ENCODE measurements around the gene MTIF3. TPM values are rescaled to one million over a fixed set of nuclear protein-coding genes. Genes with fewer than 3 reads are reported as not detected.

The MTIF3 gene
- total RNA-seq, 1 experiment from 2014 or later: 31.6 TPM

DNA sequence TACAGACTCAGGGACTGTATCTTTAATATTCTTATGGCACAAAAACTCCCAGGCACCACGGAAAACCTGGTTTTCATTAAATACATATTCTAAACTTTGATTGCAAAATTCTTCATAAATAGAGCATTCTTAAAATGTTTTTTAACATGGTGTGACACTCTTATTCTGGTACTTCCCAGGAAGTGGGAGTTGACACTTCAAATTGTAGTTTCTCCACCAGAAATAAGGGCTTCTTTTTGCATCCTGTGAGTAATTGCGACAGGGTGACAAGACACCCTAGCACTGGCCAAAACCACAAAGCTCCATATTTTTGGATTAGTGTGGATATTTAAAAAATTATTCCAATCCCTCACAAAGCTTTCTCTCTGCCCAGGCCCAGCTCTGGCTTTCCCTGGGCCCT is 43.6 kb upstream of the MTIF3 start:
- no peaks in the 10 kb centered on the region for H3K79me1 ChIP-seq (ENCODE audit: insufficient read depth, low read depth, low read length, poor library complexity, severe bottlenecking)
- no peak overlapping the region for H3K27ac ChIP-seq (ENCODE audit: insufficient read length, low read depth, low read length)
- H2BK120ac ChIP-seq (ENCODE audit: low read depth, low read length, poor library complexity, severe bottlenecking): no peak overlapping the region
- H3K18ac ChIP-seq (ENCODE audit: insufficient read length, low read depth, low read length): no peak overlapping the region
- H4K8ac ChIP-seq (replicated peaks; ENCODE audit: insufficient read length, low read depth, low read length): no peak overlapping the region
- no CpG with 5 or more reads among the region's 2 CpGs for WGBS (ENCODE audit: extremely low coverage, insufficient read length, low lambda C conversion rate)
- H3K4ac ChIP-seq (ENCODE audit: low read depth, low read length): no peak overlapping the region
- no peak overlapping the region for H3K4me3 Mint-ChIP-seq
- H3K9ac ChIP-seq (ENCODE audit: extremely low read depth, insufficient read length, low read length): no peak overlapping the region
- H3K23ac ChIP-seq (ENCODE audit: insufficient read length, low read depth, low read length): no peak overlapping the region
- H3K4me1 ChIP-seq (ENCODE audit: insufficient read depth, low read length): peaks cover 6% of the 10 kb centered on the region; the same call in 1 of the 2 replicates
- no peak overlapping the region for H3K27ac Mint-ChIP-seq
- no peaks in the 10 kb centered on the region for H4K20me1 ChIP-seq (ENCODE audit: control insufficient read depth, insufficient read depth, insufficient read length)
- no peak overlapping the region for H2BK15ac ChIP-seq (ENCODE audit: low read depth, low read length)
- no peaks in the 10 kb centered on the region for H3K9me3 ChIP-seq (ENCODE audit: control insufficient read depth, low read depth, low read length)
- no peak overlapping the region for H2BK12ac ChIP-seq (ENCODE audit: insufficient read length, low read depth, low read length)
- no peaks in the 10 kb centered on the region for H3K36me3 Mint-ChIP-seq (ENCODE audit: insufficient read depth in 1 of 3, low read depth in 3 of 3)
- no peak overlapping the region for H2AK5ac ChIP-seq (ENCODE audit: insufficient read length, low read length)
- no peaks in the 10 kb centered on the region for H3K9me3 Mint-ChIP-seq
- no peak overlapping the region for H3K14ac ChIP-seq (ENCODE audit: insufficient read depth, low read length)
- no peak overlapping the region for H3K56ac ChIP-seq (ENCODE audit: insufficient read length, low read depth, low read length)
- TF ChIP-seq, protein P1, sequence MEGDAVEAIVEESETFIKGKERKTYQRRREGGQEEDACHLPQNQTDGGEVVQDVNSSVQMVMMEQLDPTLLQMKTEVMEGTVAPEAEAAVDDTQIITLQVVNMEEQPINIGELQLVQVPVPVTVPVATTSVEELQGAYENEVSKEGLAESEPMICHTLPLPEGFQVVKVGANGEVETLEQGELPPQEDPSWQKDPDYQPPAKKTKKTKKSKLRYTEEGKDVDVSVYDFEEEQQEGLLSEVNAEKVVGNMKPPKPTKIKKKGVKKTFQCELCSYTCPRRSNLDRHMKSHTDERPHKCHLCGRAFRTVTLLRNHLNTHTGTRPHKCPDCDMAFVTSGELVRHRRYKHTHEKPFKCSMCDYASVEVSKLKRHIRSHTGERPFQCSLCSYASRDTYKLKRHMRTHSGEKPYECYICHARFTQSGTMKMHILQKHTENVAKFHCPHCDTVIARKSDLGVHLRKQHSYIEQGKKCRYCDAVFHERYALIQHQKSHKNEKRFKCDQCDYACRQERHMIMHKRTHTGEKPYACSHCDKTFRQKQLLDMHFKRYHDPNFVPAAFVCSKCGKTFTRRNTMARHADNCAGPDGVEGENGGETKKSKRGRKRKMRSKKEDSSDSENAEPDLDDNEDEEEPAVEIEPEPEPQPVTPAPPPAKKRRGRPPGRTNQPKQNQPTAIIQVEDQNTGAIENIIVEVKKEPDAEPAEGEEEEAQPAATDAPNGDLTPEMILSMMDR (conservative IDR thresholded peaks at IDR 0.05): no peak
- H3K4me1 Mint-ChIP-seq: peaks cover 20 to 41% of the 10 kb centered on the region in 2 experiments
- H4K91ac ChIP-seq (ENCODE audit: insufficient read length, low read depth, low read length): no peak overlapping the region
- H3K27me3 ChIP-seq (ENCODE audit: insufficient read depth, low read length): no peaks in the 10 kb centered on the region
- H3K27me3 Mint-ChIP-seq (ENCODE audit: low read depth): peaks cover 2% of the 10 kb centered on the region
- no peak overlapping the region for H3T11ph ChIP-seq (ENCODE audit: low read length)
- no peak overlapping the region for H2BK5ac ChIP-seq (ENCODE audit: insufficient read length, low read length)
- no peak overlapping the region for H2BK20ac ChIP-seq (ENCODE audit: low read depth, low read length, poor library complexity, severe bottlenecking)
- H2AFZ ChIP-seq (ENCODE audit: low read length): no peak overlapping the region
- no peak for DNase-seq
- H3K79me2 ChIP-seq (ENCODE audit: insufficient read depth, low read length): no peaks in the 10 kb centered on the region
- H4K5ac ChIP-seq (ENCODE audit: insufficient read length, low read depth, low read length): no peak overlapping the region
- no peaks in the 10 kb centered on the region for H3K23me2 ChIP-seq (ENCODE audit: insufficient read length, low read depth, low read length, poor library complexity, severe bottlenecking)
- H3K4me2 ChIP-seq (ENCODE audit: insufficient read depth, insufficient read length, low read length): no peak overlapping the region

Measured in H9 (cell line).